Upper lobe of left lung (tissue), 6 donors: ENCODE results near the gene ZNF800. TPM values are rescaled to one million over a fixed set of nuclear protein-coding genes. Genes with fewer than 3 reads are reported as not detected.

Experiments used
- ATAC-seq, 2 donors: fragments of 200-7000 bp; cut with Tn5 transposase; one replicate each; pipeline ENCODE4 v1.9.1; 2022; ENCODE audit warnings: mild to moderate bottlenecking in 2 of 2, moderate library complexity in 2 of 2; ENCODE audit not compliant: low FRiP score in 2 of 2
- DNase-seq, 2 donors: peaks; one replicate each; pipeline ENCODE4 v3.0.0-alpha.2; 2019 to 2020
- H3K27ac ChIP-seq, 4 donors: fragments of 200-600 bp; sonication (generic); one replicate each; pipeline ENCODE4 v1.5.1; 2016 to 2019
- H3K27me3 ChIP-seq, 4 donors: fragments of 200-600 bp; sonication (generic); one replicate each; pipeline ENCODE4 v1.5.1; 2017 to 2019
- H3K36me3 ChIP-seq, 4 donors: fragments of 200-600 bp; sonication (generic); one replicate each; pipeline ENCODE4 v1.5.1; 2016 to 2019
- H3K4me1 ChIP-seq, 4 donors: fragments of 200-600 bp; sonication (generic); one replicate each; pipeline ENCODE4 v1.5.1; 2018 to 2019
- H3K4me3 ChIP-seq, 4 donors: fragments of 200-600 bp; sonication (generic); one replicate each; pipeline ENCODE4 v1.5.1; 2017 to 2019; ENCODE audit warnings: mild to moderate bottlenecking in 2 of 4, moderate library complexity in 1 of 4
- H3K9me3 ChIP-seq, 4 donors: fragments of 200-600 bp; sonication (generic); one replicate each; pipeline ENCODE4 v1.5.1; 2018 to 2019
- EP300 ChIP-seq, 4 donors: sonication (generic); formaldehyde crosslinking; IDR thresholded peaks; one replicate each; pipeline ENCODE4 v1.5.1; 2017; ENCODE audit warnings: antibody characterized with exemption in 4 of 4, control low read depth in 2 of 4
- POLR2A ChIP-seq, 4 donors: fragments of 450-650 bp; IDR thresholded peaks; one replicate each; pipeline ENCODE4 v1.5.1; 2016 to 2017; ENCODE audit warnings: antibody characterized with exemption in 4 of 4, mild to moderate bottlenecking in 2 of 4
- POLR2AphosphoS5 ChIP-seq, 2 donors: sonication (generic); formaldehyde crosslinking; IDR thresholded peaks; one replicate each; pipeline ENCODE4 v1.5.1; 2017; ENCODE audit warnings: antibody characterized with exemption in 2 of 2
- WGBS, 2 donors: methylation state at CpG; one replicate each; pipeline ENCODE4 v1.1.5; 2017 to 2018; 5-methylcytosine and 5-hydroxymethylcytosine counted together
- total RNA-seq, 6 donors: library from RNA; depleted of rRNA in 4 of 6; stranded (reverse); fragments of >200 nt in 4 of 6; gene quantifications; one replicate each; pipeline versions ENCODE4 v1.1.0 to v1.2.1, GENCODE V29; 2016 to 2021
- TF ChIP-seq, protein P1 (sequence below), 6 experiments: fragments of 450-650 bp in 4 of 6; fragments of 200-600 bp in 2 of 6; sonication (generic) in 2 of 6; IDR thresholded peaks; one replicate each; pipeline ENCODE4 v1.5.1; 2016 to 2019; ENCODE audit warnings: antibody characterized with exemption in 6 of 6
- donor health status: DM: no; HTN: no; CAD: no; lungs with moderate emphysema.
- donor health status: DM: no; HTN: yes; CAD: no; lungs with severe emphysema.

Gene ZNF800
- total RNA-seq, 6 donors from 2014 or later: 30.8 to 45.6 (median 32.7) TPM

DNA sequence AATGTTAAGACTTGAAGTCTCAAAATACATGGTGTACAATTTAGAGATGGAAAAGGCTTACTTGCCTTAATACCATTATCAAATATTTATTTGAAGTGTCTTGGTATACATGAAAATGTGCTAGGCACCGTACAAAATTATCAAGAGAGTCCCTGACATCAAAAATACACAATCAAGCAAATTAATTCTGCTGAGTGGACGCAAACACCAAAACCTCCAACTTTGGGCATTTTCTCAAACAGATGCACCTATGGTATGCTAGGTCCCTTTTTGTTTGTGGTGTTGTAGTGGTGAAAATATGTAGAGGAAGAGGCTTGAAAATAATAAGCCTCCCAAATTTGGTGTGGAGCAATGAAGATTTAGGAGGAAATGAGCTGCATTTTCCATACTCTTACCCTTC lies 24.8 kb downstream of the ZNF800 start:
- no peaks in the 10 kb centered on the region for H3K9me3 ChIP-seq
- TF ChIP-seq POLR2A (IDR thresholded peaks at IDR 0.05) (no peak), EP300 (IDR thresholded peaks at IDR 0.05) (no peak), POLR2AphosphoS5 (IDR thresholded peaks at IDR 0.05) (no peak)
- TF ChIP-seq, protein P1, sequence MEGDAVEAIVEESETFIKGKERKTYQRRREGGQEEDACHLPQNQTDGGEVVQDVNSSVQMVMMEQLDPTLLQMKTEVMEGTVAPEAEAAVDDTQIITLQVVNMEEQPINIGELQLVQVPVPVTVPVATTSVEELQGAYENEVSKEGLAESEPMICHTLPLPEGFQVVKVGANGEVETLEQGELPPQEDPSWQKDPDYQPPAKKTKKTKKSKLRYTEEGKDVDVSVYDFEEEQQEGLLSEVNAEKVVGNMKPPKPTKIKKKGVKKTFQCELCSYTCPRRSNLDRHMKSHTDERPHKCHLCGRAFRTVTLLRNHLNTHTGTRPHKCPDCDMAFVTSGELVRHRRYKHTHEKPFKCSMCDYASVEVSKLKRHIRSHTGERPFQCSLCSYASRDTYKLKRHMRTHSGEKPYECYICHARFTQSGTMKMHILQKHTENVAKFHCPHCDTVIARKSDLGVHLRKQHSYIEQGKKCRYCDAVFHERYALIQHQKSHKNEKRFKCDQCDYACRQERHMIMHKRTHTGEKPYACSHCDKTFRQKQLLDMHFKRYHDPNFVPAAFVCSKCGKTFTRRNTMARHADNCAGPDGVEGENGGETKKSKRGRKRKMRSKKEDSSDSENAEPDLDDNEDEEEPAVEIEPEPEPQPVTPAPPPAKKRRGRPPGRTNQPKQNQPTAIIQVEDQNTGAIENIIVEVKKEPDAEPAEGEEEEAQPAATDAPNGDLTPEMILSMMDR (IDR thresholded peaks at IDR 0.05): no peak
- H3K4me3 ChIP-seq: no peak overlapping the region
- ATAC-seq (no peak), DNase-seq (no peak)
- 94 to 95% methylated on average over 2 of the region's 2 CpGs for WGBS, 2 donors
- H3K36me3 ChIP-seq: peaks cover 0 to 38% (median 1%) of the 10 kb centered on the region in 4 donors
- no peak overlapping the region for H3K27ac ChIP-seq
- H3K4me1 ChIP-seq: peaks cover 0 to 3% (median 0%) of the 10 kb centered on the region in 4 donors
- no peaks in the 10 kb centered on the region for H3K27me3 ChIP-seq

DNA sequence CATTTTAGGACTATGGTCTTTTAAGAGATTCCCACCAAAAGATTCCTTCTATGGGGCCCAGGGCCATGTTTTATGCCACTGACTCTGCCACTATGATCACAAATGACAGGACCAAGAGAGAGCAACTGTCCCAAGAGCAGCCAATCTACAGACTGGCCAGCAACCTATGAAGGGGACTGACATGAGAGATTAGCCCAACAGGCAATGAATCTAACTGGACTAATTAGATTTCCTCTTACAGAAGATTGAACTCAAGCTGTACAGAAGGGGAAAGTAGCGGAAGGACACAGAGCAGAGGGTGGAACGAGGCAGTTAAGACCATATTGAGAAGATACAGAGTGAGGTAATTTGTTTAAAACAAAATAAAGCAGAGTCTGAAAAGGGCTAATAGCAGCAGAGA lies 25.8 kb downstream of the ZNF800 start:
- no peak overlapping the region for H3K27ac ChIP-seq
- ATAC-seq: no peak
- whole genome bisulfite sequencing, 2 donors: 98 to 100% methylated on average over 2 of the region's 2 CpGs

DNA sequence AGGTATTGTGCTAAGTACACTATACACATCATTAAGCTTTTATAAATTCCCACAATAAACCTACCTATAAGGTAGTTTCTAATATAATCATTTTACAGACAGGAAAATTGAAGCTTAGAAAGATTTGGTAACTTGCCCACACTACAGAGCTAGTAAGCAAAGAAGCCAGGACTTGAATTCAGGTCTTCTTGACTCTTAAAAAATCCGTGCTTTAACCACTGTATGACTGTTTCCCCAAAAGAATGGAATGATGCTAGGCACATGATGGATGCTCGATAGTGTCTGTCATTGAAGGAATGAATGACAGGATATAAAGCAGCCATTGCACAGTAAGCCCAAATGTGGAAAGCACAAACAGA lies 26.6 kb downstream of the ZNF800 start:
- no peak for ATAC-seq
- no peaks in the 10 kb centered on the region for H3K27me3 ChIP-seq
- H3K4me1 ChIP-seq: peaks cover 0 to 3% (median 0%) of the 10 kb centered on the region in 4 donors
- WGBS, 2 donors: 86 to 96% methylated on average over 2 of the region's 2 CpGs
- no peak overlapping the region for H3K27ac ChIP-seq
- no peak overlapping the region for H3K4me3 ChIP-seq
- TF ChIP-seq EP300 (IDR thresholded peaks at IDR 0.05): no peak
- TF ChIP-seq, protein P1 (IDR thresholded peaks at IDR 0.05): no peak
- no peak for TF ChIP-seq POLR2AphosphoS5 (IDR thresholded peaks at IDR 0.05)
- TF ChIP-seq POLR2A (IDR thresholded peaks at IDR 0.05): no peak
- no peaks in the 10 kb centered on the region for H3K9me3 ChIP-seq
- peaks cover 0 to 31% (median 4%) of the 10 kb centered on the region in 4 donors for H3K36me3 ChIP-seq
- no peak for DNase-seq

More for the DNA sequence above, 25.8 kb downstream of the ZNF800 start:
- no peak for TF ChIP-seq POLR2A (IDR thresholded peaks at IDR 0.05)
- TF ChIP-seq, protein P1 (IDR thresholded peaks at IDR 0.05): no peak
- TF ChIP-seq EP300 (IDR thresholded peaks at IDR 0.05): no peak
- TF ChIP-seq POLR2AphosphoS5 (IDR thresholded peaks at IDR 0.05): no peak
- Histone ChIP-seq H3K9me3 (no peaks in the 10 kb centered on the region), H3K4me1 (peaks cover 0 to 3% (median 0%) of the 10 kb centered on the region in 4 donors), H3K4me3 (no peak overlapping the region), H3K36me3 (peaks cover 0 to 33% (median 1%) of the 10 kb centered on the region in 4 donors), H3K27me3 (no peaks in the 10 kb centered on the region)
- DNase-seq: no peak

DNA sequence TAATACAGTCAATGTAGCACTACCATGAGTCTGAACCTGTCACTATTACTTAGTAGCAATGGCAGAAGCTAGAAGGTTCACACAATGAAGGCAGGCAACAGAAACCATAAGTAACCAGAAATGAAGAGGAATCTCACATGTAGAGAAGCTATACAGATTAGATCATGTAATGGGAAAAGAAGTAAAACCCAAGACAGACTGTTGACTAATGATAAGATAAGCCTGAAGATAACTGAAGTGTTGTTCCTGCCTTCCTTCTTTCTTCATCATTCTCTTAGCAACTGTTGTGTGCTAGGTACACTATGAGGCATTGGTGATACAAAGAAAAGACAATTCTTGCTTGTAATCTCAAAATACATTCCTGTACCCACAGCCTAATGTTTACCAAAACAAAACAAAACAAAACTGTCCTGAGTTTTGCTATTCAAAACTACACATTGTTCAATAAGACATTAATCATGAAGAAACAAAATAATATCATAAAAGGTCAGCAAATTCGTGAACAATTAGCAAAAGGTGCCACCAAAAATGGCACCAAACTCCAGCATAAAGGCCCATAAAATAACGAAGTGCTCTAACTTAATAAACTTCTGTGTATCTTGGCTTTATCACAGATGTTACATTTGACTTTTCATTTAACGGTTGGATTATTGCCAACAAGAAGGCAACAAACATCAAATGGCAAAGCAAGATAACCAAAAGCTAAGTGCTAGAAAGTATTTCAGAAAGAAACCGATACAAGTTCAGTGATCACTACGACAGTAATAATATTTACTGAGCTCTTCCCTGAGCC lies 27.1 kb downstream of the ZNF800 start:
- no peaks in the 10 kb centered on the region for H3K27me3 ChIP-seq
- no peak overlapping the region for H3K27ac ChIP-seq
- no peak for ATAC-seq
- TF ChIP-seq POLR2A (IDR thresholded peaks at IDR 0.05) (no peak), POLR2AphosphoS5 (IDR thresholded peaks at IDR 0.05) (no peak), EP300 (IDR thresholded peaks at IDR 0.05) (no peak)
- TF ChIP-seq, protein P1 (IDR thresholded peaks at IDR 0.05): no peak
- 85 to 94% methylated on average over 5 of the region's 5 CpGs for WGBS, 2 donors
- no peaks in the 10 kb centered on the region for H3K9me3 ChIP-seq
- H3K4me3 ChIP-seq: no peak overlapping the region
- DNase-seq: no peak
- peaks cover 0 to 36% (median 8%) of the 10 kb centered on the region in 4 donors for H3K36me3 ChIP-seq
- peaks cover 0 to 3% (median 0%) of the 10 kb centered on the region in 4 donors for H3K4me1 ChIP-seq
